Measurements from ENCODE around the gene PLPP1. TPM values are rescaled to one million over a fixed set of nuclear protein-coding genes. Genes with fewer than 3 reads are reported as not detected.

PLPP1 gene
- polyA plus RNA-seq, 1 of the 3 experiments (the other 2 are of a cell fraction) = 32.8 TPM

DNA sequence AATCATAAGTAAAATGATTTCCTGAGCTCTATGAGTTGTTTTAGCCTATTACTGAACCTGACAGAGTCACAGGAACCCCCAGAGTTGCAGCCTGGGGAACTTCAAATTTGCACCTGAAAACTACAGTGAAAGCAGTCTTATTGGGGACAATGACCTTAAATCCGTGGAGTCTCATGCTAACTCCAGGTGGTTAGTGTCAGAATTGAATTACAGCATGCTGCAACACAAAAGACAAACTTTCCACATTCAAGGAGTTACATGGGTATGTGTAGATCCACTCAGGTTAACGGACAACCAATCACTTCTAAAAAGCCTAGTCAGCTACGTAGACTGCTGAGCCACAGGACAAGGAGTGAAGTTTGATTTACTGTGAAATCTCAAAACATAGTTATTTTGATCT lies 49.7 kb downstream of the PLPP1 start:
- 89% methylated on average over 3 of the region's 3 CpGs for WGBS (ENCODE audit: low lambda C conversion rate)
- Histone ChIP-seq H3K36me3 (replicated peaks in 1 of 2; ENCODE audit: control insufficient read depth in 1 of 2, insufficient read depth in 2 of 2, low read length in 1 of 2) (peaks cover 0 to 4% of the 10 kb centered on the region in 2 experiments), H3K4me3 (ENCODE audit: low read depth in 2 of 2, low read length in 1 of 2) (no peak overlapping the region), H3K79me2 (ENCODE audit: insufficient read depth) (peaks cover 15% of the 10 kb centered on the region), H3K4me1 (ENCODE audit: control insufficient read depth in 1 of 2, insufficient read depth in 2 of 2, low read depth in 1 of 2, low read length in 1 of 2) (peaks cover 0 to 8% of the 10 kb centered on the region in 2 experiments; a peak in 2 of 4 replicates), H3F3A (replicated peaks; ENCODE audit: insufficient read depth) (peaks cover 14% of the 10 kb centered on the region), H4K20me1 (ENCODE audit: insufficient read depth) (no peaks in the 10 kb centered on the region; the same call in 1 of the 2 replicates), H2AFZ (ENCODE audit: low read depth) (no peak overlapping the region), H3K9me2 (no peaks in the 10 kb centered on the region), H3K4me2 (no peak overlapping the region), H3K27me3 (ENCODE audit: insufficient read depth) (no peaks in the 10 kb centered on the region), H3K27ac (ENCODE audit: low read depth in 2 of 2, low read length in 1 of 2) (no peak overlapping the region), H3K9me3 (no peaks in the 10 kb centered on the region), H3K9ac (no peak overlapping the region)
- ChIA-PET CTCF (interaction anchor here (1.3 kb wide), 1 partner anchor 63 kb away, joined by 3 read pairs; no protein-coding TSS in a partner anchor), POLR2A (no interaction called here)
- TF ChIP-seq FOSL2 (IDR thresholded peaks at IDR 0.05; ENCODE audit: borderline replicate concordance, low read depth) = no peak
- TF ChIP-seq, protein P1, sequence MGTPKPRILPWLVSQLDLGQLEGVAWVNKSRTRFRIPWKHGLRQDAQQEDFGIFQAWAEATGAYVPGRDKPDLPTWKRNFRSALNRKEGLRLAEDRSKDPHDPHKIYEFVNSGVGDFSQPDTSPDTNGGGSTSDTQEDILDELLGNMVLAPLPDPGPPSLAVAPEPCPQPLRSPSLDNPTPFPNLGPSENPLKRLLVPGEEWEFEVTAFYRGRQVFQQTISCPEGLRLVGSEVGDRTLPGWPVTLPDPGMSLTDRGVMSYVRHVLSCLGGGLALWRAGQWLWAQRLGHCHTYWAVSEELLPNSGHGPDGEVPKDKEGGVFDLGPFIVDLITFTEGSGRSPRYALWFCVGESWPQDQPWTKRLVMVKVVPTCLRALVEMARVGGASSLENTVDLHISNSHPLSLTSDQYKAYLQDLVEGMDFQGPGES (IDR thresholded peaks at IDR 0.05; ENCODE audit: low read depth, low read length) = no peak
- TF ChIP-seq, protein P2, sequence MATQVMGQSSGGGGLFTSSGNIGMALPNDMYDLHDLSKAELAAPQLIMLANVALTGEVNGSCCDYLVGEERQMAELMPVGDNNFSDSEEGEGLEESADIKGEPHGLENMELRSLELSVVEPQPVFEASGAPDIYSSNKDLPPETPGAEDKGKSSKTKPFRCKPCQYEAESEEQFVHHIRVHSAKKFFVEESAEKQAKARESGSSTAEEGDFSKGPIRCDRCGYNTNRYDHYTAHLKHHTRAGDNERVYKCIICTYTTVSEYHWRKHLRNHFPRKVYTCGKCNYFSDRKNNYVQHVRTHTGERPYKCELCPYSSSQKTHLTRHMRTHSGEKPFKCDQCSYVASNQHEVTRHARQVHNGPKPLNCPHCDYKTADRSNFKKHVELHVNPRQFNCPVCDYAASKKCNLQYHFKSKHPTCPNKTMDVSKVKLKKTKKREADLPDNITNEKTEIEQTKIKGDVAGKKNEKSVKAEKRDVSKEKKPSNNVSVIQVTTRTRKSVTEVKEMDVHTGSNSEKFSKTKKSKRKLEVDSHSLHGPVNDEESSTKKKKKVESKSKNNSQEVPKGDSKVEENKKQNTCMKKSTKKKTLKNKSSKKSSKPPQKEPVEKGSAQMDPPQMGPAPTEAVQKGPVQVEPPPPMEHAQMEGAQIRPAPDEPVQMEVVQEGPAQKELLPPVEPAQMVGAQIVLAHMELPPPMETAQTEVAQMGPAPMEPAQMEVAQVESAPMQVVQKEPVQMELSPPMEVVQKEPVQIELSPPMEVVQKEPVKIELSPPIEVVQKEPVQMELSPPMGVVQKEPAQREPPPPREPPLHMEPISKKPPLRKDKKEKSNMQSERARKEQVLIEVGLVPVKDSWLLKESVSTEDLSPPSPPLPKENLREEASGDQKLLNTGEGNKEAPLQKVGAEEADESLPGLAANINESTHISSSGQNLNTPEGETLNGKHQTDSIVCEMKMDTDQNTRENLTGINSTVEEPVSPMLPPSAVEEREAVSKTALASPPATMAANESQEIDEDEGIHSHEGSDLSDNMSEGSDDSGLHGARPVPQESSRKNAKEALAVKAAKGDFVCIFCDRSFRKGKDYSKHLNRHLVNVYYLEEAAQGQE (IDR thresholded peaks at IDR 0.05; ENCODE audit: low read depth, low read length) = no peak
- TF ChIP-seq JUND (IDR thresholded peaks at IDR 0.05) = no peak
- no peak for TF ChIP-seq TCF12 (IDR thresholded peaks at IDR 0.05)
- no peak for TF ChIP-seq GABPA (IDR thresholded peaks at IDR 0.05; ENCODE audit: low read depth)
- TF ChIP-seq, protein P3, sequence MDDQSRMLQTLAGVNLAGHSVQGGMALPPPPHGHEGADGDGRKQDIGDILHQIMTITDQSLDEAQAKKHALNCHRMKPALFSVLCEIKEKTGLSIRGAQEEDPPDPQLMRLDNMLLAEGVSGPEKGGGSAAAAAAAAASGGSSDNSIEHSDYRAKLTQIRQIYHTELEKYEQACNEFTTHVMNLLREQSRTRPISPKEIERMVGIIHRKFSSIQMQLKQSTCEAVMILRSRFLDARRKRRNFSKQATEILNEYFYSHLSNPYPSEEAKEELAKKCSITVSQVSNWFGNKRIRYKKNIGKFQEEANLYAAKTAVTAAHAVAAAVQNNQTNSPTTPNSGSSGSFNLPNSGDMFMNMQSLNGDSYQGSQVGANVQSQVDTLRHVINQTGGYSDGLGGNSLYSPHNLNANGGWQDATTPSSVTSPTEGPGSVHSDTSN (IDR thresholded peaks at IDR 0.05) = no peak
- TF ChIP-seq, protein P4, sequence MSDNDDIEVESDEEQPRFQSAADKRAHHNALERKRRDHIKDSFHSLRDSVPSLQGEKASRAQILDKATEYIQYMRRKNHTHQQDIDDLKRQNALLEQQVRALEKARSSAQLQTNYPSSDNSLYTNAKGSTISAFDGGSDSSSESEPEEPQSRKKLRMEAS (IDR thresholded peaks at IDR 0.05; ENCODE audit: low read depth) = no peak
- TF ChIP-seq, protein P5, sequence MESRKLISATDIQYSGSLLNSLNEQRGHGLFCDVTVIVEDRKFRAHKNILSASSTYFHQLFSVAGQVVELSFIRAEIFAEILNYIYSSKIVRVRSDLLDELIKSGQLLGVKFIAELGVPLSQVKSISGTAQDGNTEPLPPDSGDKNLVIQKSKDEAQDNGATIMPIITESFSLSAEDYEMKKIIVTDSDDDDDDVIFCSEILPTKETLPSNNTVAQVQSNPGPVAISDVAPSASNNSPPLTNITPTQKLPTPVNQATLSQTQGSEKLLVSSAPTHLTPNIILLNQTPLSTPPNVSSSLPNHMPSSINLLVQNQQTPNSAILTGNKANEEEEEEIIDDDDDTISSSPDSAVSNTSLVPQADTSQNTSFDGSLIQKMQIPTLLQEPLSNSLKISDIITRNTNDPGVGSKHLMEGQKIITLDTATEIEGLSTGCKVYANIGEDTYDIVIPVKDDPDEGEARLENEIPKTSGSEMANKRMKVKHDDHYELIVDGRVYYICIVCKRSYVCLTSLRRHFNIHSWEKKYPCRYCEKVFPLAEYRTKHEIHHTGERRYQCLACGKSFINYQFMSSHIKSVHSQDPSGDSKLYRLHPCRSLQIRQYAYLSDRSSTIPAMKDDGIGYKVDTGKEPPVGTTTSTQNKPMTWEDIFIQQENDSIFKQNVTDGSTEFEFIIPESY (IDR thresholded peaks at IDR 0.05; ENCODE audit: borderline replicate concordance, low read depth) = no peak
- TF ChIP-seq NRF1 (IDR thresholded peaks at IDR 0.05; ENCODE audit: low read depth, low read length) = no peak
- no peak for TF ChIP-seq TAF1 (IDR thresholded peaks at IDR 0.05; ENCODE audit: borderline replicate concordance, low read depth, low read length)
- TF ChIP-seq, protein P6, sequence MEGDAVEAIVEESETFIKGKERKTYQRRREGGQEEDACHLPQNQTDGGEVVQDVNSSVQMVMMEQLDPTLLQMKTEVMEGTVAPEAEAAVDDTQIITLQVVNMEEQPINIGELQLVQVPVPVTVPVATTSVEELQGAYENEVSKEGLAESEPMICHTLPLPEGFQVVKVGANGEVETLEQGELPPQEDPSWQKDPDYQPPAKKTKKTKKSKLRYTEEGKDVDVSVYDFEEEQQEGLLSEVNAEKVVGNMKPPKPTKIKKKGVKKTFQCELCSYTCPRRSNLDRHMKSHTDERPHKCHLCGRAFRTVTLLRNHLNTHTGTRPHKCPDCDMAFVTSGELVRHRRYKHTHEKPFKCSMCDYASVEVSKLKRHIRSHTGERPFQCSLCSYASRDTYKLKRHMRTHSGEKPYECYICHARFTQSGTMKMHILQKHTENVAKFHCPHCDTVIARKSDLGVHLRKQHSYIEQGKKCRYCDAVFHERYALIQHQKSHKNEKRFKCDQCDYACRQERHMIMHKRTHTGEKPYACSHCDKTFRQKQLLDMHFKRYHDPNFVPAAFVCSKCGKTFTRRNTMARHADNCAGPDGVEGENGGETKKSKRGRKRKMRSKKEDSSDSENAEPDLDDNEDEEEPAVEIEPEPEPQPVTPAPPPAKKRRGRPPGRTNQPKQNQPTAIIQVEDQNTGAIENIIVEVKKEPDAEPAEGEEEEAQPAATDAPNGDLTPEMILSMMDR (IDR thresholded peaks at IDR 0.05) = no peak
- no peak for TF ChIP-seq RFX5 (IDR thresholded peaks at IDR 0.05; ENCODE audit: low read length)
- DNase-seq = no peak

Measured in SK-N-SH (cell line).